A549 (cell line): ENCODE results near the gene PRODH. TPM values are rescaled to one million over a fixed set of nuclear protein-coding genes. Genes with fewer than 3 reads are reported as not detected.
"Not testable (repeated sequence)": the region's sequence is repeated elsewhere in the genome, so short reads cannot be mapped to it uniquely, and the experiment has no call there.

ENCODE experiments used
- ATAC-seq, 2 experiments: fragments of 200-7000 bp in 1 of 2; fragments of >200 bp in 1 of 2; cut with Nextera tagmentation in 1 of 2; cut with Tn5 transposase in 1 of 2; 3 replicates each; pipeline versions ENCODE4 v1.8.0 to v1.9.1; 2018 to 2020; ENCODE audit warnings: mild to moderate bottlenecking in 1 of 2, moderate library complexity in 1 of 2
- CTCF ChIA-PET: fragments of 300-600 bp; sonication (Branson Sonifier 250); formaldehyde crosslinking; extraction: SDS; loops from one replicate; lab custom pipeline; 2021; ENCODE audit warnings: antibody characterized with exemption, inconsistent platforms; lab: Yijun Ruan, JAX
- POLR2A ChIA-PET: fragments of 350-600 bp; formaldehyde crosslinking; extraction: SDS; loops from one replicate; lab custom pipeline; 2021; ENCODE audit warnings: antibody characterized with exemption, inconsistent platforms; lab: Yijun Ruan, JAX
- DNase-seq, 2 experiments: peaks; one replicate each; pipeline versions ENCODE4 v3.0.0 to v3.0.0-alpha.2; 2011 to 2016; ENCODE audit warnings: low read depth in 1 of 2, low spot score in 1 of 2
- FAIRE-seq: peaks from 2 replicates; lab custom pipeline; 2011; peaks lifted over from hg19 to GRCh38; lab: Jason Lieb, UNC
- H3K27ac ChIP-seq, 2 experiments: fragments of >200 bp; sonication (Bioruptor Twin); formaldehyde crosslinking; 3 replicates each; pipeline ENCODE4 v1.5.1; 2016 to 2017
- H3K4me1 ChIP-seq: fragments of >200 bp; sonication (Bioruptor Twin); formaldehyde crosslinking; 3 replicates; pipeline ENCODE4 v1.6.1; 2016
- H3K4me2 ChIP-seq: fragments of >200 bp; sonication (Bioruptor Twin); formaldehyde crosslinking; 3 replicates; pipeline ENCODE4 v1.6.1; 2016
- H3K4me3 ChIP-seq: fragments of >200 bp; sonication (Bioruptor Twin); formaldehyde crosslinking; 3 replicates; pipeline ENCODE4 v1.5.1; 2016
- H3K9me3 ChIP-seq: fragments of >200 bp; sonication (Bioruptor Twin); formaldehyde crosslinking; 3 replicates; pipeline ENCODE4 v1.6.1; 2016
- BHLHE40 ChIP-seq: IDR thresholded peaks from 2 replicates; pipeline ENCODE4 v1.6.1; 2012; ENCODE audit warnings: low read depth, low read length, inconsistent platforms
- CBX2 ChIP-seq: fragments of 200-600 bp; sonication (generic); IDR thresholded peaks from 2 replicates; pipeline ENCODE4 v1.6.1; 2016; ENCODE audit warnings: low read depth, mild to moderate bottlenecking, borderline replicate concordance
- CBX8 ChIP-seq: fragments of 200-600 bp; sonication (generic); IDR thresholded peaks from 2 replicates; pipeline ENCODE4 v1.6.1; 2016
- CEBPB ChIP-seq, 2 experiments: fragments of >200 bp in 1 of 2; sonication (Bioruptor Twin) in 1 of 2; formaldehyde crosslinking in 1 of 2; IDR thresholded peaks; 2 replicates each; pipeline ENCODE4 v1.6.1; 2012 to 2016
- CHD2 ChIP-seq: fragments of 150-350 bp; IDR thresholded peaks from 2 replicates; pipeline ENCODE4 v1.6.1; 2014; ENCODE audit warnings: low read length; ENCODE audit not compliant: partially characterized antibody
- E2F6 ChIP-seq: IDR thresholded peaks from 2 replicates; pipeline ENCODE4 v1.6.1; 2012; ENCODE audit warnings: low read depth, borderline replicate concordance
- EHMT2 ChIP-seq: fragments of 200-600 bp; sonication (generic); IDR thresholded peaks from 2 replicates; pipeline ENCODE4 v1.6.1; 2016; ENCODE audit warnings: antibody characterized with exemption, low read depth, mild to moderate bottlenecking, moderate library complexity
- ESRRA ChIP-seq: fragments of 150-350 bp; IDR thresholded peaks from 2 replicates; pipeline ENCODE4 v1.6.1; 2014; ENCODE audit warnings: mild to moderate bottlenecking, low read length, borderline replicate concordance
- FOSB ChIP-seq: fragments of 250-450 bp; sonication (Bioruptor Pico); IDR thresholded peaks from 2 replicates; pipeline ENCODE4 v1.5.0; 2020; ENCODE audit warnings: mild to moderate bottlenecking, moderate library complexity
- HDAC2 ChIP-seq: fragments of 200-600 bp; sonication (generic); IDR thresholded peaks from 2 replicates; pipeline ENCODE4 v1.6.1; 2016
- HEYL ChIP-seq: fragments of 250-450 bp; sonication (Bioruptor Pico); IDR thresholded peaks from 2 replicates; pipeline ENCODE4 v1.8.0; 2021; ENCODE audit warnings: mild to moderate bottlenecking, moderate library complexity
- HMGXB4 ChIP-seq: fragments of 250-450 bp; sonication (Bioruptor Pico); IDR thresholded peaks from 2 replicates; pipeline ENCODE4 v1.5.0; 2021; ENCODE audit warnings: mild to moderate bottlenecking, moderate library complexity, borderline replicate concordance
- HOXB5 ChIP-seq: fragments of 250-450 bp; sonication (Bioruptor Pico); IDR thresholded peaks from 2 replicates; pipeline ENCODE4 v1.5.0; 2020; ENCODE audit warnings: mild to moderate bottlenecking, moderate library complexity
- JUN ChIP-seq, 2 experiments: fragments of >200 bp; sonication (Bioruptor Twin); formaldehyde crosslinking; IDR thresholded peaks; 2 replicates in 1 of 2; 3 replicates in 1 of 2; pipeline ENCODE4 v1.6.1; 2016 to 2017
- KDM5A ChIP-seq: fragments of 200-600 bp; sonication (generic); IDR thresholded peaks from 2 replicates; pipeline ENCODE4 v1.6.1; 2016; ENCODE audit warnings: antibody characterized with exemption, mild to moderate bottlenecking
- MAFK ChIP-seq: fragments of 450-650 bp; IDR thresholded peaks from 2 replicates; pipeline ENCODE4 v1.6.1; 2014; ENCODE audit not compliant: partially characterized antibody
- MAX ChIP-seq: IDR thresholded peaks from 2 replicates; pipeline ENCODE4 v1.6.1; 2012
- MAZ ChIP-seq: fragments of 150-350 bp; IDR thresholded peaks from 2 replicates; pipeline ENCODE4 v1.6.1; 2014; ENCODE audit warnings: antibody characterized with exemption, low read depth, low read length, borderline replicate concordance
- MYC ChIP-seq: IDR thresholded peaks from 2 replicates; pipeline ENCODE4 v1.6.1; 2012; ENCODE audit warnings: mild to moderate bottlenecking, inconsistent platforms, low read length, improper control_type of control experiment, borderline replicate concordance
- NR3C1 ChIP-seq: fragments of >200 bp; sonication (Bioruptor Twin); formaldehyde crosslinking; IDR thresholded peaks from 3 replicates; pipeline ENCODE4 v1.6.1; 2017
- POLR2AphosphoS2 ChIP-seq: conservative IDR thresholded peaks from 2 replicates; pipeline ENCODE4 v1.6.1; 2012; ENCODE audit warnings: low read length, improper control_type of control experiment, inconsistent platforms
- RAD21 ChIP-seq, 2 experiments: fragments of >200 bp in 1 of 2; sonication (Bioruptor Twin) in 1 of 2; formaldehyde crosslinking in 1 of 2; IDR thresholded peaks in 1 of 2; conservative IDR thresholded peaks in 1 of 2; 2 replicates in 1 of 2; 3 replicates in 1 of 2; pipeline ENCODE4 v1.6.1; 2012 to 2018; ENCODE audit warnings: inconsistent platforms in 1 of 2
- RCOR1 ChIP-seq: fragments of 150-350 bp; IDR thresholded peaks from 2 replicates; pipeline ENCODE4 v1.6.1; 2014; ENCODE audit warnings: antibody characterized with exemption, low read length, low read depth
- RFX5 ChIP-seq: fragments of 450-650 bp; IDR thresholded peaks from 2 replicates; pipeline ENCODE4 v1.7.1; 2014; ENCODE audit warnings: antibody characterized with exemption, mild to moderate bottlenecking, moderate library complexity
- SREBF2 ChIP-seq: fragments of 450-650 bp; IDR thresholded peaks from 2 replicates; pipeline ENCODE4 v1.6.1; 2014; ENCODE audit warnings: mild to moderate bottlenecking, moderate library complexity
- TFCP2L1 ChIP-seq: fragments of 250-450 bp; sonication (Bioruptor Pico); IDR thresholded peaks from 2 replicates; pipeline ENCODE4 v1.5.0; 2021; ENCODE audit warnings: mild to moderate bottlenecking
- TP53 ChIP-seq: fragments of 250-450 bp; sonication (Bioruptor Pico); IDR thresholded peaks from 2 replicates; pipeline ENCODE4 v1.5.0; 2021; ENCODE audit warnings: mild to moderate bottlenecking, moderate library complexity
- ZNF302 ChIP-seq: fragments of 250-450 bp; sonication (Bioruptor Pico); IDR thresholded peaks from 2 replicates; pipeline ENCODE4 v1.9.0; 2021; ENCODE audit warnings: inconsistent platforms, mild to moderate bottlenecking, moderate library complexity
- WGBS: methylation state at CpG from one replicate; pipeline ENCODE4 v1.1.6; 2017; ENCODE audit errors: missing lambda C conversion rate; 5-methylcytosine and 5-hydroxymethylcytosine counted together
- polyA plus RNA-seq, 4 experiments: library from polyadenylated mRNA; depleted of rRNA in 3 of 4; stranded (reverse); fragments of >200 nt; fragmentation: RNase III in 1 of 4; extraction: RNeasy Plus Mini Kit Qiagen cat#74134 plus additional on column Dnase treatment in 1 of 4; gene quantifications; 2 replicates in 3 of 4; 3 replicates in 1 of 4; pipeline ENCODE4 v1.2.3, GENCODE V29; 2011 to 2017
- TF ChIP-seq, protein P1 (sequence below): fragments of 250-450 bp; sonication (Bioruptor Pico); IDR thresholded peaks from 2 replicates; pipeline ENCODE4 v1.5.0; 2020; ENCODE audit warnings: low read depth, mild to moderate bottlenecking, moderate library complexity
- TF ChIP-seq, protein P2 (sequence below): fragments of >200 bp; sonication (Bioruptor Twin); formaldehyde crosslinking; IDR thresholded peaks from 3 replicates; pipeline ENCODE4 v1.6.1; 2016
- TF ChIP-seq, protein P3 (sequence below): fragments of >200 bp; sonication (Bioruptor Twin); formaldehyde crosslinking; IDR thresholded peaks from 2 replicates; pipeline ENCODE4 v1.6.1; 2016

The PRODH gene
- polyA plus RNA-seq, 2 of the 4 experiments (the other 2 are of a cell fraction): 0.58 to 2.4 TPM

DNA sequence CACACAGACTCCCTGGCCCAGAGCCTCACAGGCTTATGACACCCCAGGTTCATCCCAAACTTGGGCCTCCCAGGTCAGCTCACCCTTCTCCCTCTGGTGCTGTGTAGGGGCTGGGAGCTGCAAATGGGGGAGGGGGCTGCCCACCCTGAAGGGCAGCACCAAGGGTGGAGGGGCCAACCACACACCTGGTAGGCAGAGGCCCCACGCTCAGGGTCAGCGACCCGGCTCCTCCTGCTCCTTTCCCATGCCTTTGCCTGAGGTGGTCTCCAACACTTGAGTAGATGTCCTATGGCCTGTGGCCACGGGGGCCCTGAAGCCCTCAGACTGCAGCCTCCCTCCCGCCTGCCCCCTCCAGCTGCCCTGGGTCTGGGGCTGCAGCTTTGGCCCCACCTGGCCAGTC is 26.5 kb downstream of the PRODH start:
- POLR2A ChIA-PET: no interaction called here
- Histone ChIP-seq H3K4me2 (no peak overlapping the region), H3K4me3 (no peak overlapping the region), H3K27ac (no peak overlapping the region), H3K4me1 (no peaks in the 10 kb centered on the region), H3K9me3 (no peaks in the 10 kb centered on the region)
- DNase-seq (no peak), FAIRE-seq (no peak), ATAC-seq (no peak)
- no CpG with 5 or more reads among the region's 5 CpGs for WGBS
- CTCF ChIA-PET: no interaction called here
- TF ChIP-seq MYC (no peak), ESRRA (no peak), FOSB (CRISPR knock-in tag) (no peak), E2F6 (no peak), ZNF302 (no peak), HOXB5 (CRISPR knock-in tag) (no peak), SREBF2 (no peak), CHD2 (no peak), RFX5 (no peak), TP53 (no peak), MAZ (no peak), CBX8 (no peak), EHMT2 (no peak), NR3C1 (no peak), HDAC2 (no peak), CBX2 (no peak), HMGXB4 (CRISPR knock-in tag) (no peak), RCOR1 (no peak), CEBPB (IDR thresholded peaks at IDR 0.05) (no peak)
- TF ChIP-seq, protein P1, sequence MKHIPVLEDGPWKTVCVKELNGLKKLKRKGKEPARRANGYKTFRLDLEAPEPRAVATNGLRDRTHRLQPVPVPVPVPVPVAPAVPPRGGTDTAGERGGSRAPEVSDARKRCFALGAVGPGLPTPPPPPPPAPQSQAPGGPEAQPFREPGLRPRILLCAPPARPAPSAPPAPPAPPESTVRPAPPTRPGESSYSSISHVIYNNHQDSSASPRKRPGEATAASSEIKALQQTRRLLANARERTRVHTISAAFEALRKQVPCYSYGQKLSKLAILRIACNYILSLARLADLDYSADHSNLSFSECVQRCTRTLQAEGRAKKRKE (CRISPR knock-in tag): no peak

DNA sequence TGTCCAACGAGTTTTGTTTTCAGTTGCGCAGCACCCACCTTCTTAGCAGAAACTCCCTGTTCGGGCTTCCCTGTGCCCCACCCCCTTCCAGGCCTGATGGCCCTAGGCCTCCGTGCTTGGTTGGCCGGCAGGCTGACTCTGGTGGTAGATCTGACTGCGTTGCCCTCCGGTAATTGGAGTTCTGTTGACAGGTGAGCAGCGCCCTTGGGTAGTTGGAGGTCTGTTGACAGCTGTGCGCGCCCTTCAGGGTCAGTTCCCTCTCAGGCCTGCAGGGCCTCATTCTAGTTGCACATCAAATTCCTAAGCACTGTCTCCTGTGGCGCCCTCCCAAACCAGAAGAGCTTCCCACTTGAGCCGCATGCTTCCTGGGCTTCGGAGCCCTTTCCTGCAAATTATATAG is 29.2 kb downstream of the PRODH start:
- Histone ChIP-seq H3K4me1 (no peaks in the 10 kb centered on the region), H3K27ac (no peak overlapping the region), H3K4me2 (no peak overlapping the region), H3K9me3 (no peaks in the 10 kb centered on the region), H3K4me3 (no peak overlapping the region)
- FAIRE-seq (no peak), ATAC-seq (peak; percentile 67 to 78; a peak in 5 of 6 replicates), DNase-seq (no peak)
- ChIA-PET POLR2A (no interaction called here), CTCF (interaction anchor here (0.8 to 1.4 kb wide), 5 partner anchors 19 to 30 kb away, joined by 3 to 4 read pairs (median 4); no protein-coding TSS in a partner anchor)
- TF ChIP-seq NR3C1: no peak
- TF ChIP-seq BHLHE40: no peak
- no peak for TF ChIP-seq POLR2AphosphoS2
- TF ChIP-seq JUN (IDR thresholded peaks at IDR 0.05): no peak
- TF ChIP-seq, protein P2, sequence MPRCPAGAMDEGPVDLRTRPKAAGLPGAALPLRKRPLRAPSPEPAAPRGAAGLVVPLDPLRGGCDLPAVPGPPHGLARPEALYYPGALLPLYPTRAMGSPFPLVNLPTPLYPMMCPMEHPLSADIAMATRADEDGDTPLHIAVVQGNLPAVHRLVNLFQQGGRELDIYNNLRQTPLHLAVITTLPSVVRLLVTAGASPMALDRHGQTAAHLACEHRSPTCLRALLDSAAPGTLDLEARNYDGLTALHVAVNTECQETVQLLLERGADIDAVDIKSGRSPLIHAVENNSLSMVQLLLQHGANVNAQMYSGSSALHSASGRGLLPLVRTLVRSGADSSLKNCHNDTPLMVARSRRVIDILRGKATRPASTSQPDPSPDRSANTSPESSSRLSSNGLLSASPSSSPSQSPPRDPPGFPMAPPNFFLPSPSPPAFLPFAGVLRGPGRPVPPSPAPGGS: no peak
- no peak for TF ChIP-seq HEYL
- TF ChIP-seq MAX: no peak
- TF ChIP-seq E2F6: no peak
- no peak for TF ChIP-seq KDM5A
- no peak for TF ChIP-seq MAFK
- TF ChIP-seq CBX2: no peak
- no peak for TF ChIP-seq RAD21 (conservative IDR thresholded peaks at IDR 0.05 in 1 of 2, IDR thresholded peaks at IDR 0.05 in 1 of 2)
- no peak for TF ChIP-seq TFCP2L1 (CRISPR knock-in tag)
- no peak for TF ChIP-seq SREBF2
- TF ChIP-seq, protein P3, sequence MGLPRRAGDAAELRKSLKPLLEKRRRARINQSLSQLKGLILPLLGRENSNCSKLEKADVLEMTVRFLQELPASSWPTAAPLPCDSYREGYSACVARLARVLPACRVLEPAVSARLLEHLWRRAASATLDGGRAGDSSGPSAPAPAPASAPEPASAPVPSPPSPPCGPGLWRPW: no peak
- no CpG with 5 or more reads among the region's 13 CpGs for WGBS

DNA sequence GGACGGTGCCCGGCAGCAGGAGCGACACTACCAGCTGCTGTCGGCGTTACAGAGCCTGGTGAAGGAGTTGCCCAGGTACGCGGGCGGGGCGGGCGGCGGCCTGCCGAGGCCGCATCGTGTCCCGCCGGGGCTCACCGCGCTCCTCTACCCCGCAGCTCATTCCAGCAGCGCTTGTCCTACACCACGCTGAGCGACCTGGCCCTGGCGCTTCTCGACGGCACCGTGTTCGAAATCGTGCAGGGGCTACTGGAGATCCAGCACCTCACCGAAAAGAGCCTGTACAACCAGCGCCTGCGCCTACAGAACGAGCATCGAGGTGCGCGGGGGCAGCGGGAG is 29.7 kb downstream of the PRODH start:
- POLR2A ChIA-PET, H3K4me2 ChIP-seq, H3K4me3 ChIP-seq, H3K4me1 ChIP-seq, H3K27ac ChIP-seq, H3K9me3 ChIP-seq, FAIRE-seq, DNase-seq: not testable (repeated sequence)
- CTCF ChIA-PET: interaction anchor here (0.8 to 1.4 kb wide), 4 partner anchors 20 to 30 kb away, joined by 3 to 4 read pairs (median 4); no protein-coding TSS in a partner anchor
- ATAC-seq: peak in 1 of 2 experiments; percentile 72
- WGBS: no CpG with 5 or more reads among the region's 36 CpGs
